ENCODE data around the gene REC8. TPM values are rescaled to one million over a fixed set of nuclear protein-coding genes. Genes with fewer than 3 reads are reported as not detected.

REC8 gene
- total RNA-seq, 2 experiments from 2014 or later: 28.9 to 29.2 TPM

DNA sequence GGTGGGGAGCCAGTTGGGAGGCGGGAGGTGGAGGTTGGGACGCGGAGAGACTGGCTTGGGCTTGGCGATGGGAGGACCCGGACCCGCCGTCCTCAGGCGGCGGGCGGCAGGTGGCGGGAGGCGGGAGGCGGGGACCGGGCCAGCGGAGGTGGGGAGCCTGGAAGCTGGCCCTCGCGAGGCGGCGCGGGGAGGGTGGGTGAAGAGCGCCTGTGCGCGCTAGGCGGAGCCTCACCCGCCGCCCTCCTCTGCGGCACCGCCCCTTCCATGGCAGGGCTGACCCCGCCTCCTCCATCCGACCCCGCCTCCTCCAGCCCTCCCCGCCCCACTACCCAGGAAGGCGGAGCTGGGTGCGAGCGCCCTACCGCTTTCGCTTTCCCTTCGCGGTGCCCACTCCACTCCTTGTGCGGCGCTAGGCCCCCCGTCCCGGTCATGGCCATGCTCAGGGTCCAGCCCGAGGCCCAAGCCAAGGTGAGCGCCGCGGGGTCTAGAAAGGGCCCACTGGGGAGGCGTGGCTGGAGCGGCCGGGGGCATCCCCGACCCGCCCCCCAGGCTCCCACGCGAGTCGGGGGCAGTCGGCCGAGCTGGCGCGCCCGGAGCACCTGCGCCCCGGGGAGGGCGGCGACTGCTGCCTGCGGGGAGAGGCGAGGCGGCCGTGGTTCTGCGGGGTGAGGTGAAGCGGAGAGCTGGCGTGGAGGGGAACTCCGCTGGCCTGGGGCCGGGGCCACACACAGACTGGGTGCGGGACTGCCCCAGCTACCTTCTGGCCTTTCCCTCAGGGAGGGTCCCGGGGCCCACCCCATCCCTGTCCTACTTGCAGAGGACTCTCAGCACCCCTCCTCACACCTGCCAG, 35.8 kb upstream of the REC8 start, which contains the start of gene PSME1:
PSME1 (plus strand) TSS at position 361 of the 850 bp plus-strand sequence; CDS start at position 430, 69 bp downstream.
- peak; percentile 95 for DNase-seq
- Mint-ChIP-seq H3K36me3 (peaks cover 36% of the 10 kb centered on the region), H3K4me3 (peak within 1 kb of the TSS; percentile 94), H3K4me1 (peaks cover 53% of the 10 kb centered on the region), H3K27me3 (no peaks in the 10 kb centered on the region), H3K27ac (peak within 1 kb of the TSS; percentile 92), H3K9me3 (no peaks in the 10 kb centered on the region)

- no peak for DNase-seq
- peak overlapping the region; percentile 94 for H3K4me3 Mint-ChIP-seq
- peak overlapping the region; percentile 92 for H3K27ac Mint-ChIP-seq
- peaks cover 54% of the 10 kb centered on the region for H3K4me1 Mint-ChIP-seq
- peaks cover 39% of the 10 kb centered on the region for H3K36me3 Mint-ChIP-seq
- no peaks in the 10 kb centered on the region for H3K27me3 Mint-ChIP-seq
- H3K9me3 Mint-ChIP-seq: no peaks in the 10 kb centered on the region
Measured at GRCh38 chr14:24136684-24137528, 35.0 kb upstream of the REC8 start.

- H3K9me3 Mint-ChIP-seq: no peaks in the 10 kb centered on the region
- no peaks in the 10 kb centered on the region for H3K27me3 Mint-ChIP-seq
- DNase-seq: no peak
- H3K36me3 Mint-ChIP-seq: peaks cover 44% of the 10 kb centered on the region
- H3K4me1 Mint-ChIP-seq: peaks cover 48% of the 10 kb centered on the region
- H3K4me3 Mint-ChIP-seq: peak overlapping the region; percentile 94
- H3K27ac Mint-ChIP-seq: peak overlapping the region; percentile 92
Measured at GRCh38 chr14:24137529-24138395, 34.1 kb upstream of the REC8 start.

GRCh38 chr14:24138396-24139271, 33.2 kb upstream of the REC8 start:
- no peaks in the 10 kb centered on the region for H3K9me3 Mint-ChIP-seq
- H3K27ac Mint-ChIP-seq: peak overlapping the region; percentile 77
- peak overlapping the region; percentile 96 for H3K4me3 Mint-ChIP-seq
- peaks cover 52% of the 10 kb centered on the region for H3K4me1 Mint-ChIP-seq
- no peaks in the 10 kb centered on the region for H3K27me3 Mint-ChIP-seq
- no peak for DNase-seq
- H3K36me3 Mint-ChIP-seq: peaks cover 53% of the 10 kb centered on the region

- H3K27ac Mint-ChIP-seq: peak overlapping the region; percentile 77
- no peaks in the 10 kb centered on the region for H3K27me3 Mint-ChIP-seq
- H3K9me3 Mint-ChIP-seq: no peaks in the 10 kb centered on the region
- peaks cover 59% of the 10 kb centered on the region for H3K4me1 Mint-ChIP-seq
- peaks cover 57% of the 10 kb centered on the region for H3K36me3 Mint-ChIP-seq
- peak; percentile 38 for DNase-seq
- H3K4me3 Mint-ChIP-seq: peak overlapping the region; percentile 96
Measured at GRCh38 chr14:24139272-24139934, 32.5 kb upstream of the REC8 start.

- Mint-ChIP-seq H3K27me3 (no peaks in the 10 kb centered on the region), H3K27ac (peak within 1 kb of the TSS; percentile 92)
Measured at GRCh38 chr14:24141097-24141880, 30.6 kb upstream of the REC8 start, which contains the start of gene EMC9. Gene EMC9, minus strand, starts transcription at chr14:24141591. Its CDS starts 287 bp downstream, at chr14:24141304.

DNA sequence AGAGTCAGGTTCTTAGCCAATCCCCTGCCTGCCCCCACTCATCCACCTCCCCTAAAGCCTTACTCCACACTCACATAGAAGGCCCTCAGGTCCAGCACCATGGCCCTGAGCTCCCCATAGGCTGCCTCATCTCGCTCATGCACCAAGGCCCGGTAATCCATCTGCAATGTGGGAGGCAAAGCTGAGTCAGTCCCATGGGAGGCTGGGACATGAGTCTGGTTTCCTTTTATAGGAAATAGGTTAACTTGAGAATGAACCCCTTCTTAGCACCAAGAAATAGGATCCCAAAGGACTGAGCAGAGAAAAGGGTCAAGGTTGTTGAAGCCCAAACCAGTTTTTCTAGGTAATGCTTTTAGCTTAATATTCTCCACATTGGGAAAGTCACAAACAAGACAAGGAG, 28.4 kb upstream of the REC8 start:
- Mint-ChIP-seq H3K4me3 (no peak overlapping the region), H3K9me3 (no peaks in the 10 kb centered on the region)

More at GRCh38 chr14:24141097-24141880, 30.6 kb upstream of the REC8 start, which contains the start of gene EMC9:
- H3K4me1 Mint-ChIP-seq: peaks cover 66% of the 10 kb centered on the region
- peak within 1 kb of the TSS; percentile 96 for H3K4me3 Mint-ChIP-seq
- DNase-seq: peak; percentile 99
- peaks cover 76% of the 10 kb centered on the region for H3K36me3 Mint-ChIP-seq
- no peaks in the 10 kb centered on the region for H3K9me3 Mint-ChIP-seq

GRCh38 chr14:24144451-24144850, 27.4 kb upstream of the REC8 start:
- H3K4me1 Mint-ChIP-seq: peaks cover 50% of the 10 kb centered on the region
- peak overlapping the region; percentile 97 for H3K4me3 Mint-ChIP-seq
- no peaks in the 10 kb centered on the region for H3K27me3 Mint-ChIP-seq
- no peaks in the 10 kb centered on the region for H3K9me3 Mint-ChIP-seq
- no peak for DNase-seq
- peaks cover 62% of the 10 kb centered on the region for H3K36me3 Mint-ChIP-seq
- peak overlapping the region; percentile 76 for H3K27ac Mint-ChIP-seq

More for the DNA sequence above, 28.4 kb upstream of the REC8 start:
- Mint-ChIP-seq H3K4me1 (peaks cover 52% of the 10 kb centered on the region), H3K27me3 (no peaks in the 10 kb centered on the region), H3K27ac (peak overlapping the region; percentile 54), H3K36me3 (peaks cover 65% of the 10 kb centered on the region)
- DNase-seq: no peak

DNA sequence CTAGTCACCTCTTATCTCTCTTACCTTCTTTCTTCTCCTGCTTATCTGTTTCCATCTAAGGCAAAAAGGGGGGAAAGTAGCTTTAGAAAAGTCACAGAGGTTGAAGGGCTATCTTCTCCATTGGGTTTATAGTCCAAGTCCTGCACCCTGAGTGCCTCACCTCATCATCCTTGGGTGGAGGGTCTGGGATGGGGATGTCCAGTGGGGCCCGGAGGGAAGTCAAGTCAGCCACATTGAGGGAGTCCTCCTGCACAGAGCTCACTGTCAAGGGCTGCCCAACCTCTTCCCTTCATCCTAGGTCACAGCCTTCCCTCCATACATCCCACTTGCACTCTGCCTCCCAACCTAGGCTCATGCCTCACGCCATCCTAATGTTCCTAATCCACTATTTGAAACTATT, 26.7 kb upstream of the REC8 start:
- Mint-ChIP-seq H3K36me3 (peaks cover 63% of the 10 kb centered on the region), H3K27ac (peak overlapping the region; percentile 97), H3K4me1 (peaks cover 51% of the 10 kb centered on the region), H3K9me3 (no peaks in the 10 kb centered on the region), H3K4me3 (peak overlapping the region; percentile 97), H3K27me3 (no peaks in the 10 kb centered on the region)
- no peak for DNase-seq

DNA sequence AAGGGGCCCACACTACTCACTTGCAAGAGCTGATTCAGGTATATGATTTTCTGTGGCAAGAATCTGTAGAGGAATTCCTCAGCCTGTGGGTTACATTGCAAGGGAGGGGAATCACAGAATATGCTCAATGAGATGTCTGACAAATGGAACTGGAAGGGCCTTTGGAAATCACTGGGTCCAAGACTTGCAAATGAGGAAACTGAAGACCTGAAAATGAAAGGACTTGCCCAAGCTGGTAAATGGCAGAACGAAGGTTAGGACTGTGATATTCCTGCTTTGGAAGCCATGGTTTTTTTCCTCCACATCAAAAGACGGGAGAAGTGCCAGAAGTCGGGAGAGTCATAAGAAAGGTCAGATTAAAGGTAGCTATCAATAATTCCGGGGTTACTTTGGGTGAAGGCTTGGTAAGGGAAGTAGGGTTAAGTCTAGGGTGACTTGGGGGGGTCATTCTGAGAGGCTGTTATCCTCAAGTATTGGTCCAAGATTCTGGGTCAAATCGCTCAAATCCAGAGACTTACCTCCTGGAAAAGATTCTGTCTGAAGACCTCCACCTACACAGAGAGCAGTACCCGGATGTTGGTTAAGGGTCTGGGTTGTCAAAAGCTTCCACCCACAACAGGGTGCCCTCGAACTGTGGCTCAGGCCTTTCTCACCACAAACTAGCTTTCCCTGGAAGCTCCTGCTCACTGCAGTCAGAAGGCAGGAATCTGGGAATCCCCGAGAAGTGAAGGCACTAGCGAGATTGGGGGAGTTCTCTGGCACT, 26.0 kb upstream of the REC8 start:
- no peaks in the 10 kb centered on the region for H3K27me3 Mint-ChIP-seq
- H3K27ac Mint-ChIP-seq: peak overlapping the region; percentile 97
- DNase-seq: no peak
- H3K9me3 Mint-ChIP-seq: no peaks in the 10 kb centered on the region
- peak overlapping the region; percentile 97 for H3K4me3 Mint-ChIP-seq
- H3K4me1 Mint-ChIP-seq: peaks cover 56% of the 10 kb centered on the region
- peaks cover 64% of the 10 kb centered on the region for H3K36me3 Mint-ChIP-seq

GRCh38 chr14:24146453-24146977, 25.4 kb upstream of the REC8 start, which contains the start of gene PSME2:
Gene PSME2, minus strand, starts transcription at chr14:24146610. Its CDS starts 29 bp downstream, at chr14:24146581.
- H3K4me1 Mint-ChIP-seq: peaks cover 56% of the 10 kb centered on the region
- no peaks in the 10 kb centered on the region for H3K9me3 Mint-ChIP-seq
- H3K4me3 Mint-ChIP-seq: peak within 1 kb of the TSS; percentile 97
- peak; percentile 97 for DNase-seq
- peak within 1 kb of the TSS; percentile 97 for H3K27ac Mint-ChIP-seq
- H3K36me3 Mint-ChIP-seq: peaks cover 63% of the 10 kb centered on the region
- H3K27me3 Mint-ChIP-seq: no peaks in the 10 kb centered on the region

Data from activated naive CD8-positive, alpha-beta T cell treated with anti-CD3 and anti-CD28 coated beads for 36 hours (primary cell).